ENCODE measurements around the gene PRKN.

GRCh38 chr6:162026031-162026430 lies 701.5 kb downstream of the PRKN start:
- no peak for TF ChIP-seq ZNF70 (CRISPR knock-in tag; IDR thresholded peaks at IDR 0.05)
- no peak for TF ChIP-seq CREB5 (CRISPR knock-in tag; IDR thresholded peaks at IDR 0.05; ENCODE audit: low read depth)
- no peak for TF ChIP-seq ZNF565 (CRISPR knock-in tag; conservative IDR thresholded peaks at IDR 0.05; ENCODE audit: low read depth)
- TF ChIP-seq CSRNP3 (CRISPR knock-in tag; IDR thresholded peaks at IDR 0.05), result no peak
- no peak for TF ChIP-seq ZNF8 (CRISPR knock-in tag; IDR thresholded peaks at IDR 0.05)
- TF ChIP-seq SNAI2 (CRISPR knock-in tag; IDR thresholded peaks at IDR 0.05), result no peak

All from SK-N-SH treated with all-trans-retinoic acid at 6 μM for 48 hours (cell line).